Measurements from ENCODE around the gene WIZ.

Gene WIZ

GRCh38 chr19:15468675-15469512 lies 19.1 kb upstream of the WIZ start:
- no peak overlapping the region for H4K5ac ChIP-seq (ENCODE audit: low read length)
- no peaks in the 10 kb centered on the region for H3K79me2 ChIP-seq (ENCODE audit: control insufficient read depth, insufficient read depth, low read length)
- no peak overlapping the region for H3K4me3 ChIP-seq (ENCODE audit: low read length)
- H3K4ac ChIP-seq (ENCODE audit: low read depth, low read length), result no peak overlapping the region
- H2AK5ac ChIP-seq (ENCODE audit: low read length), result no peak overlapping the region
- H3K27me3 ChIP-seq (ENCODE audit: insufficient read depth, low read length, poor library complexity), result peaks cover 5% of the 10 kb centered on the region
- no peak overlapping the region for H2BK5ac ChIP-seq (ENCODE audit: low read length)
- no peak overlapping the region for H2BK15ac ChIP-seq (replicated peaks; ENCODE audit: low read depth)
- H3K4me1 ChIP-seq (ENCODE audit: control insufficient read depth, low read depth, low read length), result no peaks in the 10 kb centered on the region
- DNase-seq, result no peak
- no peak overlapping the region for H3K9ac ChIP-seq (ENCODE audit: low read length)
- no peak overlapping the region for H2BK120ac ChIP-seq (ENCODE audit: low read depth, low read length)
- H4K8ac ChIP-seq (ENCODE audit: low read depth, low read length), result no peak overlapping the region
- no peak overlapping the region for H3K18ac ChIP-seq (ENCODE audit: low read length)
- H3K4me2 ChIP-seq (ENCODE audit: low read length), result no peak overlapping the region
- no peak overlapping the region for H3K56ac ChIP-seq (ENCODE audit: low read length)
- no peak overlapping the region for H3K27ac ChIP-seq (ENCODE audit: low read depth, low read length)
- H3K79me1 ChIP-seq (ENCODE audit: low read length), result no peaks in the 10 kb centered on the region
- H3K23ac ChIP-seq (ENCODE audit: low read length), result no peak overlapping the region
- no CpG with 5 or more reads among the region's 12 CpGs for WGBS (ENCODE audit: extremely low coverage, insufficient coverage, low lambda C conversion rate)
- H3K36me3 ChIP-seq (ENCODE audit: control insufficient read depth, insufficient read depth, low read length), result no peaks in the 10 kb centered on the region

- peaks cover 5% of the 10 kb centered on the region for H3K27me3 ChIP-seq (ENCODE audit: insufficient read depth, low read length, poor library complexity)
- no peak overlapping the region for H3K23ac ChIP-seq (ENCODE audit: low read length)
- H3K36me3 ChIP-seq (ENCODE audit: control insufficient read depth, insufficient read depth, low read length), result no peaks in the 10 kb centered on the region
- no peak overlapping the region for H3K4me3 ChIP-seq (ENCODE audit: low read length)
- no peak overlapping the region for H3K9ac ChIP-seq (ENCODE audit: low read length)
- H2BK5ac ChIP-seq (ENCODE audit: low read length), result no peak overlapping the region
- no peak overlapping the region for H3K4me2 ChIP-seq (ENCODE audit: low read length)
- no peak overlapping the region for H2BK15ac ChIP-seq (replicated peaks; ENCODE audit: low read depth)
- DNase-seq, result no peak
- H4K8ac ChIP-seq (ENCODE audit: low read depth, low read length), result no peak overlapping the region
- no CpG with 5 or more reads among the region's 6 CpGs for WGBS (ENCODE audit: extremely low coverage, insufficient coverage, low lambda C conversion rate)
- H4K5ac ChIP-seq (ENCODE audit: low read length), result no peak overlapping the region
- H3K4me1 ChIP-seq (ENCODE audit: control insufficient read depth, low read depth, low read length), result no peaks in the 10 kb centered on the region
- no peak overlapping the region for H3K27ac ChIP-seq (ENCODE audit: low read depth, low read length)
- H3K79me2 ChIP-seq (ENCODE audit: control insufficient read depth, insufficient read depth, low read length), result no peaks in the 10 kb centered on the region
- H3K4ac ChIP-seq (ENCODE audit: low read depth, low read length), result no peak overlapping the region
- no peak overlapping the region for H2AK5ac ChIP-seq (ENCODE audit: low read length)
- H3K79me1 ChIP-seq (ENCODE audit: low read length), result no peaks in the 10 kb centered on the region
- H3K18ac ChIP-seq (ENCODE audit: low read length), result no peak overlapping the region
- no peak overlapping the region for H2BK120ac ChIP-seq (ENCODE audit: low read depth, low read length)
- H3K56ac ChIP-seq (ENCODE audit: low read length), result no peak overlapping the region
Observed at GRCh38 chr19:15467734-15468214, 18.0 kb upstream of the WIZ start.

- Histone ChIP-seq H3K79me2 (ENCODE audit: control insufficient read depth, insufficient read depth, low read length) (no peaks in the 10 kb centered on the region), H3K56ac (ENCODE audit: low read length) (no peak overlapping the region), H3K27ac (ENCODE audit: low read depth, low read length) (no peak overlapping the region), H4K5ac (ENCODE audit: low read length) (no peak overlapping the region), H3K9ac (ENCODE audit: low read length) (no peak overlapping the region), H2BK15ac (replicated peaks; ENCODE audit: low read depth) (no peak overlapping the region), H3K79me1 (ENCODE audit: low read length) (no peaks in the 10 kb centered on the region), H2BK5ac (ENCODE audit: low read length) (no peak overlapping the region), H4K8ac (ENCODE audit: low read depth, low read length) (no peak overlapping the region), H3K27me3 (ENCODE audit: insufficient read depth, low read length, poor library complexity) (peaks cover 5% of the 10 kb centered on the region), H3K4me1 (ENCODE audit: control insufficient read depth, low read depth, low read length) (no peaks in the 10 kb centered on the region), H3K36me3 (ENCODE audit: control insufficient read depth, insufficient read depth, low read length) (no peaks in the 10 kb centered on the region), H2AK5ac (ENCODE audit: low read length) (no peak overlapping the region), H3K18ac (ENCODE audit: low read length) (no peak overlapping the region), H2BK120ac (ENCODE audit: low read depth, low read length) (no peak overlapping the region), H3K4me3 (ENCODE audit: low read length) (no peak overlapping the region), H3K4ac (ENCODE audit: low read depth, low read length) (no peak overlapping the region), H3K4me2 (ENCODE audit: low read length) (no peak overlapping the region), H3K23ac (ENCODE audit: low read length) (no peak overlapping the region)
- no CpG with 5 or more reads among the region's 8 CpGs for WGBS (ENCODE audit: extremely low coverage, insufficient coverage, low lambda C conversion rate)
- DNase-seq, result no peak
Observed at GRCh38 chr19:15466851-15467733, 17.3 kb upstream of the WIZ start.

GRCh38 chr19:15464394-15465385 lies 14.9 kb upstream of the WIZ start, which contains the start of gene RASAL3:
TSS of gene RASAL3 (minus strand) at chr19:15464544. CDS start at chr19:15464358, 186 bp downstream.
- Histone ChIP-seq H2AK5ac (ENCODE audit: low read length) (no peak within 1 kb of the TSS), H3K18ac (ENCODE audit: low read length) (no peak within 1 kb of the TSS), H2BK15ac (replicated peaks; ENCODE audit: low read depth) (no peak within 1 kb of the TSS), H3K36me3 (ENCODE audit: control insufficient read depth, insufficient read depth, low read length) (no peaks in the 10 kb centered on the region), H3K4ac (ENCODE audit: low read depth, low read length) (no peak within 1 kb of the TSS), H2BK5ac (ENCODE audit: low read length) (no peak within 1 kb of the TSS), H3K9ac (ENCODE audit: low read length) (no peak within 1 kb of the TSS), H3K4me1 (ENCODE audit: control insufficient read depth, low read depth, low read length) (no peaks in the 10 kb centered on the region), H3K27ac (ENCODE audit: low read depth, low read length) (no peak within 1 kb of the TSS), H4K8ac (ENCODE audit: low read depth, low read length) (no peak within 1 kb of the TSS), H3K27me3 (ENCODE audit: insufficient read depth, low read length, poor library complexity) (peaks cover 5% of the 10 kb centered on the region), H3K23ac (ENCODE audit: low read length) (no peak within 1 kb of the TSS), H3K56ac (ENCODE audit: low read length) (no peak within 1 kb of the TSS), H3K4me3 (ENCODE audit: low read length) (no peak within 1 kb of the TSS), H2BK120ac (ENCODE audit: low read depth, low read length) (no peak within 1 kb of the TSS), H3K79me2 (ENCODE audit: control insufficient read depth, insufficient read depth, low read length) (no peaks in the 10 kb centered on the region), H3K4me2 (ENCODE audit: low read length) (no peak within 1 kb of the TSS), H3K79me1 (ENCODE audit: low read length) (no peaks in the 10 kb centered on the region), H4K5ac (ENCODE audit: low read length) (no peak within 1 kb of the TSS)
- WGBS (ENCODE audit: extremely low coverage, insufficient coverage, low lambda C conversion rate), result no CpG with 5 or more reads among the region's 17 CpGs
- no peak for DNase-seq

GRCh38 chr19:15463861-15464371 lies 14.2 kb upstream of the WIZ start:
- Histone ChIP-seq H2AK5ac (ENCODE audit: low read length) (no peak overlapping the region), H3K4me2 (ENCODE audit: low read length) (no peak overlapping the region), H3K56ac (ENCODE audit: low read length) (no peak overlapping the region), H4K8ac (ENCODE audit: low read depth, low read length) (no peak overlapping the region), H2BK5ac (ENCODE audit: low read length) (no peak overlapping the region), H3K4me1 (ENCODE audit: control insufficient read depth, low read depth, low read length) (no peaks in the 10 kb centered on the region), H3K79me1 (ENCODE audit: low read length) (no peaks in the 10 kb centered on the region), H3K79me2 (ENCODE audit: control insufficient read depth, insufficient read depth, low read length) (no peaks in the 10 kb centered on the region), H2BK120ac (ENCODE audit: low read depth, low read length) (no peak overlapping the region), H3K9ac (ENCODE audit: low read length) (no peak overlapping the region), H2BK15ac (replicated peaks; ENCODE audit: low read depth) (no peak overlapping the region), H3K36me3 (ENCODE audit: control insufficient read depth, insufficient read depth, low read length) (no peaks in the 10 kb centered on the region), H3K4ac (ENCODE audit: low read depth, low read length) (no peak overlapping the region), H3K18ac (ENCODE audit: low read length) (no peak overlapping the region), H3K23ac (ENCODE audit: low read length) (no peak overlapping the region), H3K27ac (ENCODE audit: low read depth, low read length) (no peak overlapping the region), H3K4me3 (ENCODE audit: low read length) (no peak overlapping the region), H4K5ac (ENCODE audit: low read length) (no peak overlapping the region), H3K27me3 (ENCODE audit: insufficient read depth, low read length, poor library complexity) (peaks cover 3% of the 10 kb centered on the region)
- DNase-seq, result no peak
- no CpG with 5 or more reads among the region's 25 CpGs for WGBS (ENCODE audit: extremely low coverage, insufficient coverage, low lambda C conversion rate)

Data from mesendoderm (in vitro differentiated cells).